HEK293T (cell line): ENCODE measurements around the gene EFCC1.
"Not testable (repeated sequence)": the region's sequence is repeated elsewhere in the genome, so short reads cannot be mapped to it uniquely, and the experiment has no call there.

Experiments
- CTCF ChIA-PET: fragments of 350-600 bp; formaldehyde crosslinking; extraction: SDS; loops from one replicate; lab custom pipeline; 2021; ENCODE audit warnings: antibody characterized with exemption, inconsistent platforms; lab: Yijun Ruan, JAX
- POLR2A ChIA-PET: fragments of 350-600 bp; formaldehyde crosslinking; extraction: SDS; loops from one replicate; lab custom pipeline; 2020; ENCODE audit warnings: antibody characterized with exemption, inconsistent platforms; lab: Yijun Ruan, JAX
- DNase-seq: peaks from one replicate; pipeline ENCODE4 v3.0.0; 2012; ENCODE audit warnings: mixed read lengths; ENCODE audit errors: extremely low spot score
- ARNT ChIP-seq: fragments of 450-650 bp; IDR thresholded peaks from 2 replicates; pipeline ENCODE4 v1.6.1; 2017; ENCODE audit warnings: mild to moderate bottlenecking
- BHLHE40 ChIP-seq: fragments of 450-650 bp; IDR thresholded peaks from 2 replicates; pipeline ENCODE4 v1.6.1; 2016; ENCODE audit warnings: mild to moderate bottlenecking, moderate library complexity, borderline replicate concordance
- CTBP1 ChIP-seq: fragments of 450-650 bp; IDR thresholded peaks from 2 replicates; pipeline ENCODE4 v1.6.1; 2016; ENCODE audit warnings: borderline replicate concordance
- ELF4 ChIP-seq: fragments of 450-650 bp; IDR thresholded peaks from 2 replicates; pipeline ENCODE4 v1.6.1; 2017; ENCODE audit warnings: antibody characterized with exemption
- FOXA1 ChIP-seq: fragments of 450-650 bp; IDR thresholded peaks from 2 replicates; pipeline ENCODE4 v1.6.1; 2016; ENCODE audit warnings: mild to moderate bottlenecking
- FOXK2 ChIP-seq: fragments of 450-650 bp; IDR thresholded peaks from 2 replicates; pipeline ENCODE4 v1.6.1; 2016; ENCODE audit warnings: mild to moderate bottlenecking
- FOXM1 ChIP-seq: fragments of 450-650 bp; IDR thresholded peaks from 2 replicates; pipeline ENCODE4 v1.6.1; 2017; ENCODE audit warnings: mild to moderate bottlenecking, borderline replicate concordance
- HDGF ChIP-seq: fragments of 450-650 bp; IDR thresholded peaks from 2 replicates; pipeline ENCODE4 v1.6.1; 2017; ENCODE audit warnings: antibody characterized with exemption, borderline replicate concordance
- L3MBTL2 ChIP-seq: fragments of 450-650 bp; conservative IDR thresholded peaks from 2 replicates; pipeline ENCODE4 v1.6.1; 2016; ENCODE audit warnings: mild to moderate bottlenecking
- LEF1 ChIP-seq: fragments of 450-650 bp; IDR thresholded peaks from 2 replicates; pipeline ENCODE4 v1.6.1; 2017; ENCODE audit warnings: mild to moderate bottlenecking, borderline replicate concordance
- NFRKB ChIP-seq: fragments of 450-650 bp; IDR thresholded peaks from 2 replicates; pipeline ENCODE4 v1.6.1; 2016; ENCODE audit warnings: mild to moderate bottlenecking, moderate library complexity
- PKNOX1 ChIP-seq: fragments of 450-650 bp; IDR thresholded peaks from 2 replicates; pipeline ENCODE4 v1.6.1; 2016
- SP1 ChIP-seq: fragments of 450-650 bp; IDR thresholded peaks from 2 replicates; pipeline ENCODE4 v1.6.1; 2017
- SUZ12 ChIP-seq: fragments of 450-650 bp; IDR thresholded peaks from 2 replicates; pipeline ENCODE4 v1.6.1; 2016; ENCODE audit warnings: mild to moderate bottlenecking
- TARDBP ChIP-seq: fragments of 450-650 bp; IDR thresholded peaks from 2 replicates; pipeline ENCODE4 v1.6.1; 2016
- ZNF384 ChIP-seq: fragments of 450-650 bp; IDR thresholded peaks from 2 replicates; pipeline ENCODE4 v1.6.1; 2016

Gene EFCC1

GRCh38 chr3:129085818-129086217 is 84.7 kb downstream of the EFCC1 start:
- ChIA-PET CTCF (no interaction called here), POLR2A (no interaction called here)
- TF ChIP-seq CTBP1 (no peak), NFRKB (no peak), ARNT (no peak)
- no peak for DNase-seq

GRCh38 chr3:129087138-129087702 is 86.1 kb downstream of the EFCC1 start:
- no peak for DNase-seq
- TF ChIP-seq ZNF384 (no peak), NFRKB (no peak), HDGF (no peak), SP1 (no peak), FOXA1 (no peak), SUZ12 (no peak), FOXK2 (no peak), CTBP1 (no peak), TARDBP (no peak), L3MBTL2 (no peak), FOXM1 (no peak), LEF1 (no peak), ELF4 (no peak), PKNOX1 (no peak), BHLHE40 (no peak), ARNT (no peak)
- POLR2A ChIA-PET: no interaction called here
- CTCF ChIA-PET: no interaction called here

- POLR2A ChIA-PET, DNase-seq, CTCF ChIA-PET: not testable (repeated sequence)
These were observed 86.8 kb downstream of the EFCC1 start for GRCh38 chr3:129087904-129088303.

- DNase-seq, POLR2A ChIA-PET, CTCF ChIA-PET: not testable (repeated sequence)
These were observed 87.2 kb downstream of the EFCC1 start for GRCh38 chr3:129088312-129088711.
